ENCODE data around the gene FKBP9. TPM values are rescaled to one million over a fixed set of nuclear protein-coding genes. Genes with fewer than 3 reads are reported as not detected.
"Not testable (repeated sequence)": the region's sequence is repeated elsewhere in the genome, so short reads cannot be mapped to it uniquely, and the experiment has no call there.

Gene FKBP9
- total and polyA plus RNA-seq, 2 of the 8 experiments (the other 6 are each of a cell fraction or from before 2014, with no cell fraction given) = 7.2 to 10.1 TPM

GRCh38 chr7:32979246-32979645, 22.0 kb downstream of the FKBP9 start:
- H3K27ac ChIP-seq (ENCODE audit: low read depth, low read length); H3K4me2 ChIP-seq (ENCODE audit: insufficient read depth in 1 of 2, low read depth in 2 of 2, low read length in 2 of 2): not testable (repeated sequence)

DNA sequence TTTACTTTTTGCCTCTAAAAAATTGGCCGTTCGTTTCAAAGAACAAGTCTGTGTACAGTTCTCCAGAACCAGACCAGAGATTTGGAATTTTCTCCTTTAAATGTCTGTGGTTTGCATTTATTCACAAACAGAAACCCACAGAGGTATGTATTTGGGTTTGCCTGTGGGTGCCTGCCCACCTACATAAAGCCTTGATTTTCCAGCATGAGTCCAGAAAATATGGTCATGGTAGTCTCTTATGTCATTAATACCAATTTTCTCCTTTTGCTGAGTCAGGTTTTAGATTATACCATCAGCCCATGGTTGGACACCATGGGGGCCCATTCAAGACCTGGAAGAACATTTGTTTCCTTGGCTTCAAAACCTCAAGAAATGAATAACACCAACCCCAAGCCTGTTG, 22.7 kb downstream of the FKBP9 start:
- peak; percentile 66 for FAIRE-seq
- WGBS, 2 experiments (ENCODE audit: extremely low coverage in 1 of 2, insufficient coverage in 1 of 2, insufficient read length in 1 of 2, insufficient replicate concordance in 2 of 2, low coverage in 1 of 2, low lambda C conversion rate in 2 of 2, missing lambda C conversion rate in 1 of 2) = no CpG with 5 or more reads among the region's 2 CpGs

More at GRCh38 chr7:32979246-32979645, 22.0 kb downstream of the FKBP9 start:
- H3K4me1 ChIP-seq (replicated peaks in 1 of 4; ENCODE audit: control insufficient read depth in 3 of 4, insufficient read depth in 4 of 4, low read length in 3 of 4); H2BK20ac ChIP-seq (ENCODE audit: low read length); H3K79me1 ChIP-seq (ENCODE audit: low read depth, low read length); H3K23ac ChIP-seq (ENCODE audit: insufficient read length); H3K9me3 ChIP-seq (ENCODE audit: insufficient read depth in 2 of 2, low read depth in 1 of 2, low read length in 1 of 2); H3K4me3 ChIP-seq (ENCODE audit: extremely low read depth in 1 of 4, insufficient read depth in 2 of 4, low read depth in 3 of 4, low read length in 4 of 4); H3K4ac ChIP-seq (replicated peaks; ENCODE audit: insufficient read length, low read depth, low read length); H4K91ac ChIP-seq (replicated peaks; ENCODE audit: insufficient read length, low read length); H2BK5ac ChIP-seq (ENCODE audit: low read depth, low read length); H2BK15ac ChIP-seq (ENCODE audit: low read length); H2AFZ ChIP-seq (ENCODE audit: low read length); H3K14ac ChIP-seq (ENCODE audit: insufficient read length); CTCF ChIA-PET (ENCODE audit: partially characterized antibody); H3K36me3 ChIP-seq (ENCODE audit: control insufficient read depth in 2 of 4, insufficient read depth in 4 of 4, low read length in 3 of 4); H3K56ac ChIP-seq (replicated peaks; ENCODE audit: insufficient read length, low read depth, low read length); FAIRE-seq; H3K79me2 ChIP-seq (ENCODE audit: control insufficient read depth in 1 of 2, insufficient read depth in 2 of 2, low read length in 2 of 2); H4K5ac ChIP-seq (ENCODE audit: insufficient read length, low read depth, low read length); H3K9ac ChIP-seq (replicated peaks in 1 of 4; ENCODE audit: extremely low read depth in 1 of 4, low read depth in 3 of 4, low read length in 3 of 4); POLR2A ChIA-PET (ENCODE audit: partially characterized antibody); DNase-seq (ENCODE audit: low read depth in 1 of 2, low spot score in 2 of 2); H2BK120ac ChIP-seq (replicated peaks; ENCODE audit: low read depth, low read length); H2AK5ac ChIP-seq (ENCODE audit: low read depth, low read length); H3K27me3 ChIP-seq (replicated peaks in 1 of 4; ENCODE audit: control insufficient read depth in 3 of 4, extremely low read depth in 1 of 4, insufficient read depth in 3 of 4, low read length in 3 of 4); H4K8ac ChIP-seq (ENCODE audit: extremely low read depth, insufficient read depth, low read length); H3K23me2 ChIP-seq (ENCODE audit: low read depth, low read length); H2BK12ac ChIP-seq (ENCODE audit: low read depth, low read length); H4K20me1 ChIP-seq (replicated peaks in 1 of 2; ENCODE audit: control insufficient read depth in 1 of 2, insufficient read depth in 2 of 2, low read length in 2 of 2); H3K18ac ChIP-seq (ENCODE audit: extremely low read depth, low read length): not testable (repeated sequence)
- WGBS, 2 experiments (ENCODE audit: extremely low coverage in 1 of 2, insufficient coverage in 1 of 2, insufficient read length in 1 of 2, insufficient replicate concordance in 2 of 2, low coverage in 1 of 2, low lambda C conversion rate in 2 of 2, missing lambda C conversion rate in 1 of 2) = 97% methylated on average over 6 of the region's 6 CpGs; no CpG with 5 or more reads in 1 of the 2 experiments

More for the DNA sequence above, 22.7 kb downstream of the FKBP9 start:
- H3K27ac ChIP-seq (ENCODE audit: low read depth, low read length); H3K36me3 ChIP-seq (ENCODE audit: control insufficient read depth in 2 of 4, insufficient read depth in 4 of 4, low read length in 3 of 4); POLR2A ChIA-PET (ENCODE audit: partially characterized antibody); H3K18ac ChIP-seq (ENCODE audit: extremely low read depth, low read length); H2AK5ac ChIP-seq (ENCODE audit: low read depth, low read length); H4K8ac ChIP-seq (ENCODE audit: extremely low read depth, insufficient read depth, low read length); H3K4me3 ChIP-seq (ENCODE audit: extremely low read depth in 1 of 4, insufficient read depth in 2 of 4, low read depth in 3 of 4, low read length in 4 of 4); H3K14ac ChIP-seq (ENCODE audit: insufficient read length); H3K56ac ChIP-seq (replicated peaks; ENCODE audit: insufficient read length, low read depth, low read length); H3K4me1 ChIP-seq (replicated peaks in 1 of 4; ENCODE audit: control insufficient read depth in 3 of 4, insufficient read depth in 4 of 4, low read length in 3 of 4); H3K79me1 ChIP-seq (ENCODE audit: low read depth, low read length); H3K23ac ChIP-seq (ENCODE audit: insufficient read length); H3K79me2 ChIP-seq (ENCODE audit: control insufficient read depth in 1 of 2, insufficient read depth in 2 of 2, low read length in 2 of 2); H4K91ac ChIP-seq (replicated peaks; ENCODE audit: insufficient read length, low read length); DNase-seq (ENCODE audit: low read depth in 1 of 2, low spot score in 2 of 2); H3K27me3 ChIP-seq (replicated peaks in 1 of 4; ENCODE audit: control insufficient read depth in 3 of 4, extremely low read depth in 1 of 4, insufficient read depth in 3 of 4, low read length in 3 of 4); H2BK20ac ChIP-seq (ENCODE audit: low read length); H2BK15ac ChIP-seq (ENCODE audit: low read length); H2BK12ac ChIP-seq (ENCODE audit: low read depth, low read length); H4K5ac ChIP-seq (ENCODE audit: insufficient read length, low read depth, low read length); CTCF ChIA-PET (ENCODE audit: partially characterized antibody); H3K4ac ChIP-seq (replicated peaks; ENCODE audit: insufficient read length, low read depth, low read length); H3K9me3 ChIP-seq (ENCODE audit: insufficient read depth in 2 of 2, low read depth in 1 of 2, low read length in 1 of 2); H4K20me1 ChIP-seq (replicated peaks in 1 of 2; ENCODE audit: control insufficient read depth in 1 of 2, insufficient read depth in 2 of 2, low read length in 2 of 2); H3K4me2 ChIP-seq (ENCODE audit: insufficient read depth in 1 of 2, low read depth in 2 of 2, low read length in 2 of 2); H3K9ac ChIP-seq (replicated peaks in 1 of 4; ENCODE audit: extremely low read depth in 1 of 4, low read depth in 3 of 4, low read length in 3 of 4); H2AFZ ChIP-seq (ENCODE audit: low read length); H2BK5ac ChIP-seq (ENCODE audit: low read depth, low read length); H2BK120ac ChIP-seq (replicated peaks; ENCODE audit: low read depth, low read length); H3K23me2 ChIP-seq (ENCODE audit: low read depth, low read length): not testable (repeated sequence)

Measured in H1 (cell line).